Muscle layer of duodenum (tissue), 2 donors: Measurements from ENCODE around the gene STXBP4.

Experiments used
- H3K27ac ChIP-seq: one replicate; pipeline ENCODE4 v1.7.0; 2013; ENCODE audit warnings: mild to moderate bottlenecking, low read length
- H3K27me3 ChIP-seq: one replicate; pipeline ENCODE4 v1.7.0; 2013; ENCODE audit warnings: low read depth, mild to moderate bottlenecking, control low read depth, low read length
- H3K36me3 ChIP-seq, 2 donors: one replicate each; pipeline ENCODE4 v1.7.0; 2013; ENCODE audit warnings: low read length in 2 of 2, control low read depth in 1 of 2, mild to moderate bottlenecking in 1 of 2; ENCODE audit not compliant: insufficient read depth in 2 of 2, control insufficient read depth in 1 of 2
- H3K4me1 ChIP-seq, 2 donors: one replicate each; pipeline ENCODE4 v1.7.0; 2013; ENCODE audit warnings: low read length in 2 of 2, mild to moderate bottlenecking in 2 of 2, control low read depth in 1 of 2, moderate library complexity in 1 of 2; ENCODE audit not compliant: insufficient read depth in 2 of 2, control insufficient read depth in 1 of 2
- H3K4me3 ChIP-seq, 2 donors: one replicate each; pipeline ENCODE4 v1.7.0; 2013; ENCODE audit warnings: low read length in 2 of 2, low read depth in 1 of 2, mild to moderate bottlenecking in 1 of 2
- H3K9me3 ChIP-seq, 2 donors: one replicate each; pipeline ENCODE4 v1.7.0; 2013; ENCODE audit warnings: low read length in 2 of 2, control low read depth in 1 of 2, mild to moderate bottlenecking in 1 of 2; ENCODE audit not compliant: control insufficient read depth in 1 of 2
- donor health status: healthy.

Gene STXBP4

DNA sequence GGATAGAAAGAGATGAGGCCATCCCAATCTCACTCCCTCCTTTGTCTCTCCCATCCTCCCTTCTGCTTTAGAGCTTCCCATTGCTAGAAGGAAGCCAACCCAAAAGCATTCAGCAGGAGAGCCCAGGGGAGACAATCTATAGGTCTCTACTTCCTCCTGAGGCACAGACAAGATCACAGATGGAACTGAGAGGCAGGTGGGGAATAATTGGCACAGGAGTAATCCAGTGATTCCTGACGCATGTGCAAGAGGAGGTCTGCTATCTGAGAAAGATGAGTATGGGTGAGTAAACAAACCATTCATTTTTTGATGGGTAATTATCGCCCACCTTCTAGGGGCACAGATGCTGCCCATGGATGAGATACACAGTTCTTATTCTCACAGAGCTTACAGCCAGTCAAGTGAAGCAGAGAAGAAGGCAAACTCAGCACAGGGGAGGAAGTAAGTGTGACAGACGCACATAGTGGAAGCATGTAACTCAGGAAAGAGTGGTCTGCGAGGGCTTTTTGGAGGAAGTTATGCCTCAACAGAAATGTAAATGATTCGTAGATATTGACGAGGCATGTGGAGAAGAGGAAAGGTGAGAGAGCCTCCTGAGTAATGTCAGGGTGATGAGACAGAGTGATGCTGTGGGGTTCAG, 207.3 kb downstream of the STXBP4 start:
- Histone ChIP-seq H3K27me3 (no peaks in the 10 kb centered on the region), H3K4me1 (no peaks in the 10 kb centered on the region), H3K27ac (no peak overlapping the region), H3K4me3 (no peak overlapping the region), H3K9me3 (peaks cover 0 to 9% of the 10 kb centered on the region in 2 donors), H3K36me3 (peaks cover 0 to 3% of the 10 kb centered on the region in 2 donors)

DNA sequence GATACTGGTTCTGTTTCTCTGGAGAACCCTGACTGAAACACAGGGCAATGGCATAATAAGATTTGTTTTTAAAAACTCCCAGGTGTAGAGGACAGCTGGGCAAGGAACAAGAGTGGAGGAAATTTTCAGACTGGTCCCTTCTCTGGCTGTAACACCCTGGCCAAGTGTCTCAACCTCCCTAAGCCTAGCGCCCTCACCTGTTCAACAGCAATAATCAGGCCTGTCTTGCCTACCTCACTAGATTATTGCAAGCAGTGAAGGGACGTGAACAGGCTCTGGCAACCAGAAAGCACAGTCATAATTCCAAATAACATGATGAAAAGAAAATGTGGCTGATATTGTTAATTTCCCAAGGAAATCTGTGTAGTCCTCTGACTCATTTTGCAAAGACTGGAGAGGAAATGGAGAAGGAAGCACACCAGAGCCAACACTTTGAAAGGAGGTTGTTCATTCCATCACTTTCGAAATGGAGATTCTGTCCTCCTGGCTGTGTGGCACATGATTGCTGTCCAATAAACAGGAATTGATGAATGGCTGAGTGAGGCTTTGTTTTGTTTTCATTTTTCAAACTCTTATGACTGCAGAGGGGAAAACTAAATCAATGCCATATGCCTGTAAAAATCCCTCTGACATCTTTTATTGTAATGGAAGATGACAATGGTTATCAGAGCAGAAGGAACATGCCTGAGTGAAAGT, 208.7 kb downstream of the STXBP4 start:
- H3K4me3 ChIP-seq, result no peak overlapping the region
- H3K4me1 ChIP-seq, result no peaks in the 10 kb centered on the region
- H3K27me3 ChIP-seq, result no peaks in the 10 kb centered on the region
- H3K9me3 ChIP-seq, result peaks cover 0 to 9% of the 10 kb centered on the region in 2 donors
- H3K36me3 ChIP-seq, result peaks cover 0 to 3% of the 10 kb centered on the region in 2 donors
- H3K27ac ChIP-seq, result no peak overlapping the region

DNA sequence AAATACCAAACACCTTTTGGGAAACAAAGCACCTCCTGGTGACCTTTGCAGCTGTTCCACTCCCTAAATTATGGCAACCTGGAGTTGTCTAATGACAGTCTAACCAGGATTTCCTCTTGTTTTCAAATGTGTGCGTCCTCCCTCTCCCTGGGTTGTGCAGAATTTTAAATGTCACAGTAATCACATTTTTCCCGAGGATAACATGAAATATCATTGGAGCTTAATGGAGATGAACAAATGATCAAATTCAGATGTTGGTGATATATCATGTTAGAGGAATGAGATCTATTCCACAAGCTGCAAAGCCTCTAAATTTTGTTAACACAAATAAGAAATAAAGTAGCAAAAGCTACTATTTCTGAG, 209.3 kb downstream of the STXBP4 start:
- Histone ChIP-seq H3K4me1 (no peaks in the 10 kb centered on the region), H3K27me3 (no peaks in the 10 kb centered on the region), H3K4me3 (no peak overlapping the region), H3K9me3 (peaks cover 0 to 9% of the 10 kb centered on the region in 2 donors), H3K36me3 (peaks cover 0 to 3% of the 10 kb centered on the region in 2 donors), H3K27ac (no peak overlapping the region)

DNA sequence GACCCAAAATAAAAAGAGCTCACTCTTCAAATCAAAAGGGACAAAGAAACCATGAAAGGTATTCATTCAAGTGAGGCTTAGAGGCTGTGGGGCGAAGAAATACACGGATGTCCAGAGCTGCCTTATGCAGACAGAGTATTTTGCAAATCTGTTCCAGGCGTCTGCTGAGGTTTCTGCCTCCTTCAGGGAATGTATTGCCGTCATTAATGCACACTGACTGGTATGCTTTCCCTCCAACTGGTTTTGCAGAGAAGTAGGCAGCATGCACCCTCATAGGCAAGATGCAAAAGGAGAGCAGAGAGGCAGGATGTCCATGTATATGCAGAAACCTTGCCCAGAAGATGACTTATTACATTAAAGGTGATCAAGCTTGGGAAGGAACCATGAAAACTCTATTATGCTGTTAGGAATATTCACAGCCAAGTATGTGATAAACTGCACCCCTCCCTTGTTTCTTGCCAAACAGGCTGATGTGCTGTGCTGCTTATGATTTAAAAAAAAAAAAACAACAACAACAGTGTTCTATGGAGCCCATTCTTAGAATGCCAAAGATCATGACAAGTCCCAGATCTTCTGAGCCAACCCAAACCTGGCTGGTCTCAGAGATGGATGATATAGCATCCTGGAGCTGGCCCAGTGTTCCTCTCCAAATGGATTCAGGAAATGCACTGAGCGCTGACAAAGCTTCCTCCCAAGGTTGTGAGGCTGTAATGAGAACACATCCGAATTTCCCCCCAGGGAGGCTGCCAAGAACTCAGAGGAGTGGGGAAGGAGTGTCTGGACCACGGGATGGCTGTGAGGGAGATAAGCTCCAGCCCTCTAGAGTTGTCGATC, 218.6 kb downstream of the STXBP4 start:
- no peak overlapping the region for H3K4me3 ChIP-seq
- H3K27ac ChIP-seq, result no peak overlapping the region
- H3K36me3 ChIP-seq, result no peaks in the 10 kb centered on the region
- H3K4me1 ChIP-seq, result no peaks in the 10 kb centered on the region
- no peaks in the 10 kb centered on the region for H3K27me3 ChIP-seq
- no peaks in the 10 kb centered on the region for H3K9me3 ChIP-seq

GRCh38 chr17:55190748-55191147, 222.2 kb downstream of the STXBP4 start:
- H3K9me3 ChIP-seq, result no peaks in the 10 kb centered on the region
- H3K27me3 ChIP-seq, result no peaks in the 10 kb centered on the region

DNA sequence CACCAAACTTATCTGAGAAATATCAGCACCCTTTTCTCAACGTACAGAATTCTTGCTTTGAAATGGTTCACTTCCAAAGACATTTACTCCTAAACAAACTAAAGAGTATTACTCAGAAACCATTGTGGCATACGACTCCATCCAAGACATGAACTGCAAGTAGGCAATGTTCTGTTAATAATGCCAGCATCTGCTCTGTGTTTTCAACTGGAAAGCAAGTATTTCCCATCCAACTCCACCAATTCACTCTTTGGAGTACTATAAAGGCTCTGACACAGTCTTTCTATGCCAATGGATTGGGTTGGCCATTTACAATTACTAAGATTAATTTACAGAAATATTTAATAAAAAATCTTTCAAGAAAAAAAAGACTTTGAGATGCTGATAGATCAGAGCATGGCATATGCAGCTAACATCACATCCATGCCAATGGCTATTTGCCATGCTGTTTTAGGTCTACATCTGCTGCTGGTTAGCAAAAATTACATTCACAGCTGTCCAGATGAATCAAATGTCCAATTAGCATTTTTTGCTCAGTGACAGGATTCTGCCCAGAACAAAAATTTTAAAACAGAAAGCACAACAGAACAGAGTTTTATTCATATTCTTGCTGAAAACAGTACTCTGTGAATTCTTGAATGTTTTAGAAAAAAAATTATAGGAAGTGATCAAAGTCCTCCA, 230.3 kb downstream of the STXBP4 start:
- Histone ChIP-seq H3K4me3 (no peak overlapping the region), H3K36me3 (no peaks in the 10 kb centered on the region), H3K27me3 (no peaks in the 10 kb centered on the region), H3K27ac (no peak overlapping the region), H3K4me1 (peaks cover 0 to 3% of the 10 kb centered on the region in 2 donors), H3K9me3 (no peaks in the 10 kb centered on the region)

More at GRCh38 chr17:55190748-55191147, 222.2 kb downstream of the STXBP4 start:
- no peaks in the 10 kb centered on the region for H3K36me3 ChIP-seq
- H3K4me3 ChIP-seq, result no peak overlapping the region
- no peak overlapping the region for H3K27ac ChIP-seq
- no peaks in the 10 kb centered on the region for H3K4me1 ChIP-seq

DNA sequence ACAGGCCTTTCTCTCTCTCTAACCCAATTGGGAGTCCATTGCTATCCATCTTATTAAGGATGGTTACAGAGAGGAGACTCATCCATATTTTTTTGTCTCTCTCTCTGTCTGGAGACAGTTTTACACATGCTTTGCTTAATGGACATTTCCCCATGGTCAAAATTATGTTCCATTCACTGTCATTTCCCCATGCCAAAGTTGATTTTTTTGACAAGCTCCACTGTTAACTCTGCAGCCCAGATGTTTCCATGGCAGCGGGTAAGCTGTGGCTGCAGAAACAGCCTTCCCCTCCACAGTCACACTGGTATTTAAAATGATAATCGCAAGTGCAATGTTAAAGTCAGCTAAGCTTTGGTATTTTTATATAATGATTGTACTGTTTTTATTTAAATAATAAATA, 232.3 kb downstream of the STXBP4 start:
- H3K27me3 ChIP-seq, result no peaks in the 10 kb centered on the region
- no peak overlapping the region for H3K4me3 ChIP-seq
- no peak overlapping the region for H3K27ac ChIP-seq
- H3K36me3 ChIP-seq, result no peaks in the 10 kb centered on the region
- peaks cover 0 to 3% of the 10 kb centered on the region in 2 donors for H3K4me1 ChIP-seq
- no peaks in the 10 kb centered on the region for H3K9me3 ChIP-seq

- Histone ChIP-seq H3K36me3 (no peaks in the 10 kb centered on the region), H3K4me3 (no peak overlapping the region), H3K9me3 (no peaks in the 10 kb centered on the region), H3K27ac (no peak overlapping the region), H3K4me1 (peaks cover 0 to 3% of the 10 kb centered on the region in 2 donors), H3K27me3 (no peaks in the 10 kb centered on the region)
These were observed 232.9 kb downstream of the STXBP4 start for GRCh38 chr17:55201308-55201932.

DNA sequence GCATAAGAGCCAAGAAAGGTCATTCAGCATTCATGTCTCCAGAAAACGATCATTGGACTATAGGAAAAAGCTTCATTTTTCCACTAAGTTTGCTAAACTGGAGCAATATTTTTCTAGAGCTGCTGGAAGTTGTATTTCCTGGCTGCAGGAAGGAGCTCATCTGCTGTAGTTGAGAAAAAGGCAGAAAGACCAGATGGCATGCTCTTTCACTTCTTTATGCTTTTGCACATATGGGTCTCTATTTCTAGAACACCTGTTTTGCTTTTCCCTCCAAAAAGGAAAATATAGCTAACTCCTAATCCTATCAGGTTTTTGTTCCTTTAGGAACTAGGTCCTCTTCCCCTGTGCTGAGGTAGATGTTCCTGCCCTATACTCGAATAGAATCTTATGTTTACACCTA, 234.3 kb downstream of the STXBP4 start:
- no peaks in the 10 kb centered on the region for H3K27me3 ChIP-seq
- H3K27ac ChIP-seq, result no peak overlapping the region
- H3K4me1 ChIP-seq, result peaks cover 0 to 3% of the 10 kb centered on the region in 2 donors
- H3K9me3 ChIP-seq, result no peaks in the 10 kb centered on the region
- H3K4me3 ChIP-seq, result no peak overlapping the region
- H3K36me3 ChIP-seq, result no peaks in the 10 kb centered on the region

GRCh38 chr17:55208078-55208812, 239.7 kb downstream of the STXBP4 start:
- Histone ChIP-seq H3K36me3 (no peaks in the 10 kb centered on the region), H3K9me3 (no peaks in the 10 kb centered on the region), H3K4me3 (no peak overlapping the region), H3K27ac (no peak overlapping the region), H3K27me3 (no peaks in the 10 kb centered on the region), H3K4me1 (no peaks in the 10 kb centered on the region)
